ENCODE data around the gene SH3PXD2A. TPM values are rescaled to one million over a fixed set of nuclear protein-coding genes. Genes with fewer than 3 reads are reported as not detected.
"Not testable (repeated sequence)": the region's sequence is repeated elsewhere in the genome, so short reads cannot be mapped to it uniquely, and the experiment has no call there.

SH3PXD2A gene
- total RNA-seq, 1 donor from 2014 or later, result 38.6 TPM

- H3K4me3 Mint-ChIP-seq, result no peak overlapping the region
- peaks cover 18% of the 10 kb centered on the region for H3K27me3 Mint-ChIP-seq
- peaks cover 5% of the 10 kb centered on the region for H3K9me3 Mint-ChIP-seq
- peak overlapping the region; percentile 64 for H3K27ac Mint-ChIP-seq
- H3K36me3 Mint-ChIP-seq, result no peaks in the 10 kb centered on the region
- DNase-seq (ENCODE audit: extremely low spot score, unreplicated experiment), result no peak
- peaks cover 49% of the 10 kb centered on the region for H3K4me1 Mint-ChIP-seq (ENCODE audit: unreplicated experiment)
- TF ChIP-seq CTCF (conservative IDR thresholded peaks at IDR 0.05), result no peak
These were observed 41.3 kb downstream of the SH3PXD2A start for GRCh38 chr10:103814105-103814504.

- Mint-ChIP-seq H3K27me3 (peaks cover 16% of the 10 kb centered on the region), H3K4me1 (ENCODE audit: unreplicated experiment) (peaks cover 42% of the 10 kb centered on the region)
- not testable (repeated sequence) for DNase-seq (ENCODE audit: extremely low spot score, unreplicated experiment); H3K9me3 Mint-ChIP-seq; H3K36me3 Mint-ChIP-seq; H3K27ac Mint-ChIP-seq; H3K4me3 Mint-ChIP-seq
These were observed 42.1 kb downstream of the SH3PXD2A start for GRCh38 chr10:103813312-103813711.

DNA sequence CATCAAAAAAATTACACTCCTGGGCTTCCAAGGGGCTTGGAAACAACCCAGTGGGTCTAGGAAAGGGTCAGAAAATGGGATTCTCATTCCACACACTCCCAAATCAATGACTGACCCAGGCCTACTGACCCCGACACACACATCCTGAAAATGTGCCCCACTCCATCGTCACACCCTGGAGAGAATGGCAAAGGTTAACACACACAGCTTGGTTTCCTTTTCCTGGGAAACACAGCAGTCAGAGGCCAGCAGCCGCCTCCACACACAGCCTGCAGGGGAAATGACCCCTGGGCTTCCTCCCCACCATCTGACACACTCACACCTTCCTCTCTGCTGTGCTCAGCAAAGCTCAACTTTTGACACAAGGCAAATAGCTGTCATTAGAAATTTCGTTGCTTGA lies 42.9 kb downstream of the SH3PXD2A start:
- no peak for TF ChIP-seq CTCF (conservative IDR thresholded peaks at IDR 0.05)
- Mint-ChIP-seq H3K27ac (peak overlapping the region; percentile 72), H3K36me3 (no peaks in the 10 kb centered on the region), H3K4me1 (ENCODE audit: unreplicated experiment) (peaks cover 36% of the 10 kb centered on the region), H3K27me3 (peaks cover 16% of the 10 kb centered on the region), H3K9me3 (peaks cover 5% of the 10 kb centered on the region), H3K4me3 (peak overlapping the region; percentile 32)
- no peak for DNase-seq (ENCODE audit: extremely low spot score, unreplicated experiment)

GRCh38 chr10:103812004-103812403 lies 43.4 kb downstream of the SH3PXD2A start:
- DNase-seq (ENCODE audit: extremely low spot score, unreplicated experiment), result no peak
- peak overlapping the region; percentile 72 for H3K27ac Mint-ChIP-seq

GRCh38 chr10:103811463-103811862 lies 43.9 kb downstream of the SH3PXD2A start:
- DNase-seq (ENCODE audit: extremely low spot score, unreplicated experiment), result no peak
- H3K9me3 Mint-ChIP-seq, result peaks cover 5% of the 10 kb centered on the region
- peak overlapping the region; percentile 9 for H3K4me3 Mint-ChIP-seq
- no peaks in the 10 kb centered on the region for H3K36me3 Mint-ChIP-seq
- TF ChIP-seq CTCF (conservative IDR thresholded peaks at IDR 0.05), result no peak
- H3K27ac Mint-ChIP-seq, result peak overlapping the region; percentile 72
- H3K27me3 Mint-ChIP-seq, result peaks cover 16% of the 10 kb centered on the region
- H3K4me1 Mint-ChIP-seq (ENCODE audit: unreplicated experiment), result peaks cover 46% of the 10 kb centered on the region

More at GRCh38 chr10:103812004-103812403, 43.4 kb downstream of the SH3PXD2A start:
- Mint-ChIP-seq H3K36me3 (no peaks in the 10 kb centered on the region), H3K9me3 (peaks cover 5% of the 10 kb centered on the region), H3K27me3 (peaks cover 16% of the 10 kb centered on the region), H3K4me1 (ENCODE audit: unreplicated experiment) (peaks cover 40% of the 10 kb centered on the region), H3K4me3 (no peak overlapping the region)
- TF ChIP-seq CTCF (conservative IDR thresholded peaks at IDR 0.05), result no peak

GRCh38 chr10:103808780-103809179 lies 46.6 kb downstream of the SH3PXD2A start:
- H3K36me3 Mint-ChIP-seq, result peaks cover 3% of the 10 kb centered on the region
- H3K4me1 Mint-ChIP-seq (ENCODE audit: unreplicated experiment), result peaks cover 56% of the 10 kb centered on the region
- no peak for DNase-seq (ENCODE audit: extremely low spot score, unreplicated experiment)
- no peak overlapping the region for H3K27ac Mint-ChIP-seq
- peaks cover 10% of the 10 kb centered on the region for H3K9me3 Mint-ChIP-seq
- H3K4me3 Mint-ChIP-seq, result no peak overlapping the region
- no peak for TF ChIP-seq CTCF (conservative IDR thresholded peaks at IDR 0.05)
- H3K27me3 Mint-ChIP-seq, result peaks cover 19% of the 10 kb centered on the region

All from type B pancreatic cell (in vitro differentiated cells).